Liver (tissue), 9 donors: ENCODE results near the gene CDH16. TPM values are rescaled to one million over a fixed set of nuclear protein-coding genes. Genes with fewer than 3 reads are reported as not detected.
A peak's percentile ranks its signal among the peaks of the same experiment; 100 is the strongest.

Experiments
- DNase-seq: peaks from one replicate; pipeline ENCODE4 v3.0.0-alpha.2; 2017; ENCODE audit warnings: low spot score
- H3K27ac ChIP-seq, 2 donors: one replicate each; pipeline ENCODE4 v1.7.0; 2013; ENCODE audit warnings: inconsistent platforms in 2 of 2, low read length in 2 of 2, control low read depth in 1 of 2, low read depth in 1 of 2, mild to moderate bottlenecking in 1 of 2
- H3K27me3 ChIP-seq, 4 donors: one replicate each; pipeline versions ENCODE4 v1.6.1 to v1.7.0; 2013; ENCODE audit warnings: low read length in 3 of 4, inconsistent platforms in 1 of 4, mild to moderate bottlenecking in 1 of 4, moderate library complexity in 1 of 4; ENCODE audit not compliant: control insufficient read depth in 4 of 4, insufficient read depth in 4 of 4
- H3K36me3 ChIP-seq, 4 donors: one replicate each; pipeline versions ENCODE4 v1.6.1 to v1.7.0; 2013; ENCODE audit warnings: low read length in 3 of 4, mild to moderate bottlenecking in 3 of 4, low read depth in 1 of 4, moderate library complexity in 1 of 4; ENCODE audit not compliant: control insufficient read depth in 4 of 4, insufficient read depth in 3 of 4
- H3K4me1 ChIP-seq, 4 donors: one replicate each; pipeline versions ENCODE4 v1.6.1 to v1.7.0; 2013; ENCODE audit warnings: low read length in 3 of 4, mild to moderate bottlenecking in 3 of 4, moderate library complexity in 1 of 4; ENCODE audit not compliant: control insufficient read depth in 4 of 4, insufficient read depth in 4 of 4
- H3K4me3 ChIP-seq, 3 donors: one replicate each; pipeline versions ENCODE4 v1.6.1 to v1.7.0; 2013; ENCODE audit warnings: low read length in 3 of 3, control low read depth in 1 of 3, low read depth in 1 of 3, mild to moderate bottlenecking in 1 of 3
- H3K9ac ChIP-seq, 2 donors: one replicate each; pipeline ENCODE4 v1.7.0; 2013; ENCODE audit warnings: low read length in 2 of 2, mild to moderate bottlenecking in 2 of 2, moderate library complexity in 2 of 2, control low read depth in 1 of 2, low read depth in 1 of 2
- H3K9me3 ChIP-seq, 4 donors: one replicate each; pipeline versions ENCODE4 v1.6.1 to v1.7.0; 2013; ENCODE audit warnings: low read length in 3 of 4; ENCODE audit not compliant: control insufficient read depth in 4 of 4
- ATF3 ChIP-seq: IDR thresholded peaks from 2 replicates; pipeline ENCODE4 v1.6.1; 2016; ENCODE audit warnings: antibody characterized with exemption
- EGR1 ChIP-seq, 2 donors: IDR thresholded peaks; 2 replicates each; pipeline ENCODE4 v1.6.1; 2016 to 2018; ENCODE audit warnings: antibody characterized with exemption in 2 of 2, low read depth in 2 of 2
- FOXA1 ChIP-seq: IDR thresholded peaks from 2 replicates; pipeline ENCODE4 v1.6.1; 2016; ENCODE audit warnings: antibody characterized with exemption
- FOXA2 ChIP-seq: IDR thresholded peaks from 2 replicates; pipeline ENCODE4 v1.6.1; 2016; ENCODE audit warnings: antibody characterized with exemption
- GABPA ChIP-seq, 2 donors: IDR thresholded peaks in 1 of 2; conservative IDR thresholded peaks in 1 of 2; 2 replicates each; pipeline ENCODE4 v1.6.1; 2016; ENCODE audit warnings: antibody characterized with exemption in 2 of 2, mild to moderate bottlenecking in 1 of 2, moderate library complexity in 1 of 2
- HNF4A ChIP-seq, 2 donors: conservative IDR thresholded peaks; 2 replicates each; pipeline ENCODE4 v1.6.1; 2016; ENCODE audit warnings: antibody characterized with exemption in 2 of 2, mild to moderate bottlenecking in 2 of 2
- HNF4G ChIP-seq: IDR thresholded peaks from 2 replicates; pipeline ENCODE4 v1.6.1; 2016; ENCODE audit warnings: antibody characterized with exemption
- JUND ChIP-seq, 2 donors: IDR thresholded peaks; 2 replicates each; pipeline ENCODE4 v1.6.1; 2016; ENCODE audit warnings: antibody characterized with exemption in 2 of 2
- MAX ChIP-seq: IDR thresholded peaks from 2 replicates; pipeline ENCODE4 v1.6.1; 2016; ENCODE audit warnings: antibody characterized with exemption
- NR2F2 ChIP-seq: IDR thresholded peaks from 2 replicates; pipeline ENCODE4 v1.6.1; 2016; ENCODE audit warnings: antibody characterized with exemption
- RAD21 ChIP-seq, 2 donors: IDR thresholded peaks; 2 replicates each; pipeline ENCODE4 v1.6.1; 2016; ENCODE audit warnings: antibody characterized with exemption in 2 of 2, mild to moderate bottlenecking in 2 of 2
- RXRA ChIP-seq, 2 donors: IDR thresholded peaks; 2 replicates each; pipeline ENCODE4 v1.6.1; 2017 to 2018; ENCODE audit warnings: antibody characterized with exemption in 2 of 2, mild to moderate bottlenecking in 1 of 2
- SP1 ChIP-seq: IDR thresholded peaks from 2 replicates; pipeline ENCODE4 v1.6.1; 2018; ENCODE audit warnings: antibody characterized with exemption, mild to moderate bottlenecking
- TAF1 ChIP-seq: conservative IDR thresholded peaks from 2 replicates; pipeline ENCODE4 v1.6.1; 2016; ENCODE audit warnings: antibody characterized with exemption, mild to moderate bottlenecking
- YY1 ChIP-seq: IDR thresholded peaks from 2 replicates; pipeline ENCODE4 v1.6.1; 2016; ENCODE audit warnings: antibody characterized with exemption, mild to moderate bottlenecking
- WGBS: extraction: QIAGEN DNeasy Blood & Tissue Kit; methylation state at CpG from one replicate; pipeline ENCODE4 v1.1.7; 2013; 5-methylcytosine and 5-hydroxymethylcytosine counted together
- polyA plus RNA-seq, 2 donors: library from polyadenylated mRNA; stranded (reverse) in 1 of 2; unstranded in 1 of 2; fragments of 200-250 nt in 1 of 2; fragments of >200 nt in 1 of 2; fragmentation: Nextera tagmentation in 1 of 2; extraction: Ambion mirVana in 1 of 2; gene quantifications; one replicate each; pipeline versions ENCODE4 v1.2.1 to v1.2.3, GENCODE V29; 2013 to 2015
- total RNA-seq, 2 donors: library from RNA; depleted of rRNA; stranded (reverse); fragments of >200 nt; gene quantifications; one replicate each; pipeline ENCODE4 v1.2.3, GENCODE V29; 2014
- TF ChIP-seq, protein P1 (sequence below): IDR thresholded peaks from 2 replicates; pipeline ENCODE4 v1.6.1; 2016; ENCODE audit warnings: antibody characterized with exemption, mild to moderate bottlenecking
- TF ChIP-seq, protein P2 (sequence below): IDR thresholded peaks from 2 replicates; pipeline ENCODE4 v1.6.1; 2016; ENCODE audit warnings: antibody characterized with exemption
- TF ChIP-seq, protein P3 (sequence below): fragments of 150-350 bp; IDR thresholded peaks from 2 replicates; pipeline ENCODE4 v1.5.1; 2017; ENCODE audit warnings: improper control_type of control experiment, low read depth, low read length; ENCODE audit not compliant: missing input control
- donor health status: healthy.
- donor health status: healthy.
- donor health status: healthy.
- donor health status: healthy.
- donor health status: healthy.

Gene CDH16
- total and polyA plus RNA-seq, 4 donors, result 0.56 TPM; not detected in 3

DNA sequence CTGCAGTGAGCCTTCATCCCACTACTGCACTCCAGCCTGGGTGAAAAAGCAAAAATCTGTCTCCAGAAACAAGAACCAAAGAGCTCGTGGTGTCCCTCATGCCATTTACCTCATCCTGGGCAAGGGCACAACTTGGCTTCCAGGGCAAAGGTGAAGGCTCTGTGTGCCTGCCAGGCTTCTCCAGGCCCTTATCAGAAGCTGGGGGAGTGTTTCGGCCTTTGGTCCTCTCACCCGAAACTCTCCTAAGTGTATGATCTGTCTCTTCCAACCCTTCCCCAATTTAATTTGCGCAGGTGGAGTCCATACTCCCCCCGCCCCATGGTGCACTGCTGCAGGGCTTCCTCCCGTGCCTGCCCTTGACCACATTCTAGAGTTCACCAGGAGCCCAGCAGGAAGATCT, 17.8 kb upstream of the CDH16 start (continued):
- TF ChIP-seq, protein P1, sequence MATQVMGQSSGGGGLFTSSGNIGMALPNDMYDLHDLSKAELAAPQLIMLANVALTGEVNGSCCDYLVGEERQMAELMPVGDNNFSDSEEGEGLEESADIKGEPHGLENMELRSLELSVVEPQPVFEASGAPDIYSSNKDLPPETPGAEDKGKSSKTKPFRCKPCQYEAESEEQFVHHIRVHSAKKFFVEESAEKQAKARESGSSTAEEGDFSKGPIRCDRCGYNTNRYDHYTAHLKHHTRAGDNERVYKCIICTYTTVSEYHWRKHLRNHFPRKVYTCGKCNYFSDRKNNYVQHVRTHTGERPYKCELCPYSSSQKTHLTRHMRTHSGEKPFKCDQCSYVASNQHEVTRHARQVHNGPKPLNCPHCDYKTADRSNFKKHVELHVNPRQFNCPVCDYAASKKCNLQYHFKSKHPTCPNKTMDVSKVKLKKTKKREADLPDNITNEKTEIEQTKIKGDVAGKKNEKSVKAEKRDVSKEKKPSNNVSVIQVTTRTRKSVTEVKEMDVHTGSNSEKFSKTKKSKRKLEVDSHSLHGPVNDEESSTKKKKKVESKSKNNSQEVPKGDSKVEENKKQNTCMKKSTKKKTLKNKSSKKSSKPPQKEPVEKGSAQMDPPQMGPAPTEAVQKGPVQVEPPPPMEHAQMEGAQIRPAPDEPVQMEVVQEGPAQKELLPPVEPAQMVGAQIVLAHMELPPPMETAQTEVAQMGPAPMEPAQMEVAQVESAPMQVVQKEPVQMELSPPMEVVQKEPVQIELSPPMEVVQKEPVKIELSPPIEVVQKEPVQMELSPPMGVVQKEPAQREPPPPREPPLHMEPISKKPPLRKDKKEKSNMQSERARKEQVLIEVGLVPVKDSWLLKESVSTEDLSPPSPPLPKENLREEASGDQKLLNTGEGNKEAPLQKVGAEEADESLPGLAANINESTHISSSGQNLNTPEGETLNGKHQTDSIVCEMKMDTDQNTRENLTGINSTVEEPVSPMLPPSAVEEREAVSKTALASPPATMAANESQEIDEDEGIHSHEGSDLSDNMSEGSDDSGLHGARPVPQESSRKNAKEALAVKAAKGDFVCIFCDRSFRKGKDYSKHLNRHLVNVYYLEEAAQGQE, result peak; percentile 49
- no peak for TF ChIP-seq FOXA1
- peak; percentile 84 to 93 for TF ChIP-seq RXRA (IDR thresholded peaks at IDR 0.05)
- peak; percentile 76 to 87 for TF ChIP-seq HNF4A (conservative IDR thresholded peaks at IDR 0.05)
- TF ChIP-seq MAX, result peak; percentile 57
- no peak for TF ChIP-seq ATF3
- TF ChIP-seq NR2F2, result no peak
- no peak for TF ChIP-seq TAF1
- TF ChIP-seq YY1, result peak; percentile 67
- peak; percentile 55 for TF ChIP-seq SP1
- TF ChIP-seq HNF4G, result peak; percentile 41
- peak in 1 of 2 donors; percentile 10 for TF ChIP-seq GABPA (IDR thresholded peaks at IDR 0.05 in 1 of 2, conservative IDR thresholded peaks at IDR 0.05 in 1 of 2)
- TF ChIP-seq RAD21 (IDR thresholded peaks at IDR 0.05), result peak; percentile 6 to 9

DNA sequence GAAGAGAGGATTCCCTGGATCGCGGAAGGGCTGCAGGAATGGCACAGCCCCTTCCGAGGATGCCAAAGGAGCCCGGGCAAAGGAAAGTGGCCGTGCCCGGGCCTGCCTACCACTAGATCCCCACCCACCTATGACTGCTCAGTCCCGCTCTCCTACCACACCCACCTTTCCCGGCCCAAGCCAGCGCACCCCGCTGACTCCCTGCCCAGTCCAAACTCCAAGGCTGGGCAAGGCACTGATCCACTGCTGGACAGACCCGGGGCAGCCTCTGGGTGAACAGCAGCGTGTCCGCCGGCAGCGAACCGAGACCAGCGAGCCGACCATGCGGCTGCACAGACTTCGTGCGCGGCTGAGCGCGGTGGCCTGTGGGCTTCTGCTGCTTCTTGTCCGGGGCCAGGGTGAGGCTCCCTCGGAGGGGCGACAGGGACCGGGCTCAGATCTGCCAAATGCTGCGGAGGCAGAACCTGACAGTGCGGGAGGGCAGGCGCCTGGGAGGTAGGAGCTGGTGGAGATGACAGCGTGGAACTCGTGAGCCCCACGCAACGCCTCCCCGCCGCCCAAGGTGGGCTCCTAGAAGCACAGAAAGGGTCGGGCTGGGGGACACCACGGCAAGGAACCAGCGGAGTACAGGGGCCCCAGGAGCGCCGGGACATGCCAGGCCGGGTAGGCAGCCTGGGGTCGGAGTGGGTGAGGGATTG, 16.8 kb upstream of the CDH16 start, which contains the start of gene CES2:
TSS of gene CES2 (plus strand) at position 203 of the 698 bp plus-strand sequence. CDS start at position 323, 120 bp downstream.
- peak; percentile 69 for DNase-seq
- Histone ChIP-seq H3K27me3 (no peaks in the 10 kb centered on the region), H3K36me3 (peaks cover 7 to 13% (median 12%) of the 10 kb centered on the region in 4 donors), H3K9ac (peak within 1 kb of the TSS; percentile 89 to 93), H3K27ac (peak within 1 kb of the TSS; percentile 94 to 96), H3K9me3 (no peaks in the 10 kb centered on the region), H3K4me3 (peak within 1 kb of the TSS; percentile 77 to 93 (median 81)), H3K4me1 (peaks cover 10 to 66% (median 54%) of the 10 kb centered on the region in 4 donors)
- TF ChIP-seq HNF4G (peak; percentile 85), SP1 (peak; percentile 86), JUND (IDR thresholded peaks at IDR 0.05) (peak in 1 of 2 donors; percentile 68), MAX (peak; percentile 67), GABPA (IDR thresholded peaks at IDR 0.05 in 1 of 2, conservative IDR thresholded peaks at IDR 0.05 in 1 of 2) (peak in 1 of 2 donors; percentile 53), TAF1 (peak; percentile 94), RXRA (IDR thresholded peaks at IDR 0.05) (peak; percentile 73 to 81), FOXA2 (no peak), RAD21 (IDR thresholded peaks at IDR 0.05) (no peak), FOXA1 (no peak), HNF4A (conservative IDR thresholded peaks at IDR 0.05) (peak; percentile 92 to 93), NR2F2 (no peak), ATF3 (no peak), EGR1 (IDR thresholded peaks at IDR 0.05; ENCODE audit: low read depth in 2 of 2) (no peak), YY1 (peak; percentile 57)
- TF ChIP-seq, protein P2, sequence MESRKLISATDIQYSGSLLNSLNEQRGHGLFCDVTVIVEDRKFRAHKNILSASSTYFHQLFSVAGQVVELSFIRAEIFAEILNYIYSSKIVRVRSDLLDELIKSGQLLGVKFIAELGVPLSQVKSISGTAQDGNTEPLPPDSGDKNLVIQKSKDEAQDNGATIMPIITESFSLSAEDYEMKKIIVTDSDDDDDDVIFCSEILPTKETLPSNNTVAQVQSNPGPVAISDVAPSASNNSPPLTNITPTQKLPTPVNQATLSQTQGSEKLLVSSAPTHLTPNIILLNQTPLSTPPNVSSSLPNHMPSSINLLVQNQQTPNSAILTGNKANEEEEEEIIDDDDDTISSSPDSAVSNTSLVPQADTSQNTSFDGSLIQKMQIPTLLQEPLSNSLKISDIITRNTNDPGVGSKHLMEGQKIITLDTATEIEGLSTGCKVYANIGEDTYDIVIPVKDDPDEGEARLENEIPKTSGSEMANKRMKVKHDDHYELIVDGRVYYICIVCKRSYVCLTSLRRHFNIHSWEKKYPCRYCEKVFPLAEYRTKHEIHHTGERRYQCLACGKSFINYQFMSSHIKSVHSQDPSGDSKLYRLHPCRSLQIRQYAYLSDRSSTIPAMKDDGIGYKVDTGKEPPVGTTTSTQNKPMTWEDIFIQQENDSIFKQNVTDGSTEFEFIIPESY, result peak; percentile 48
- TF ChIP-seq, protein P3, sequence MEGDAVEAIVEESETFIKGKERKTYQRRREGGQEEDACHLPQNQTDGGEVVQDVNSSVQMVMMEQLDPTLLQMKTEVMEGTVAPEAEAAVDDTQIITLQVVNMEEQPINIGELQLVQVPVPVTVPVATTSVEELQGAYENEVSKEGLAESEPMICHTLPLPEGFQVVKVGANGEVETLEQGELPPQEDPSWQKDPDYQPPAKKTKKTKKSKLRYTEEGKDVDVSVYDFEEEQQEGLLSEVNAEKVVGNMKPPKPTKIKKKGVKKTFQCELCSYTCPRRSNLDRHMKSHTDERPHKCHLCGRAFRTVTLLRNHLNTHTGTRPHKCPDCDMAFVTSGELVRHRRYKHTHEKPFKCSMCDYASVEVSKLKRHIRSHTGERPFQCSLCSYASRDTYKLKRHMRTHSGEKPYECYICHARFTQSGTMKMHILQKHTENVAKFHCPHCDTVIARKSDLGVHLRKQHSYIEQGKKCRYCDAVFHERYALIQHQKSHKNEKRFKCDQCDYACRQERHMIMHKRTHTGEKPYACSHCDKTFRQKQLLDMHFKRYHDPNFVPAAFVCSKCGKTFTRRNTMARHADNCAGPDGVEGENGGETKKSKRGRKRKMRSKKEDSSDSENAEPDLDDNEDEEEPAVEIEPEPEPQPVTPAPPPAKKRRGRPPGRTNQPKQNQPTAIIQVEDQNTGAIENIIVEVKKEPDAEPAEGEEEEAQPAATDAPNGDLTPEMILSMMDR, result no peak
- TF ChIP-seq, protein P1, result peak; percentile 95
- 16% methylated on average over 44 of the region's 44 CpGs for WGBS
